D721Med (cell line): ENCODE measurements around the gene LTBP4.

Source experiments
- DNase-seq: peaks from one replicate; pipeline ENCODE4 v3.0.0; 2011; ENCODE audit warnings: low spot score; ENCODE audit not compliant: insufficient read length
- FAIRE-seq: peaks from 2 replicates; lab custom pipeline; 2011; peaks lifted over from hg19 to GRCh38; lab: Jason Lieb, UNC
- TF ChIP-seq, protein P1 (sequence below): IDR thresholded peaks from 2 replicates; pipeline ENCODE4 v1.5.1; 2012; ENCODE audit warnings: mild to moderate bottlenecking, control low read depth; ENCODE audit not compliant: insufficient read depth; ENCODE audit errors: missing control alignments

Gene LTBP4

GRCh38 chr19:40601134-40601974, at the start of gene LTBP4:
Gene LTBP4 (plus strand): TSS chr19:40601369. CDS start chr19:40601388, 19 bp downstream.
- DNase-seq: no peak

GRCh38 chr19:40552848-40553247, 48.3 kb upstream of the LTBP4 start:
- DNase-seq (no peak), FAIRE-seq (no peak)
- TF ChIP-seq, protein P1, sequence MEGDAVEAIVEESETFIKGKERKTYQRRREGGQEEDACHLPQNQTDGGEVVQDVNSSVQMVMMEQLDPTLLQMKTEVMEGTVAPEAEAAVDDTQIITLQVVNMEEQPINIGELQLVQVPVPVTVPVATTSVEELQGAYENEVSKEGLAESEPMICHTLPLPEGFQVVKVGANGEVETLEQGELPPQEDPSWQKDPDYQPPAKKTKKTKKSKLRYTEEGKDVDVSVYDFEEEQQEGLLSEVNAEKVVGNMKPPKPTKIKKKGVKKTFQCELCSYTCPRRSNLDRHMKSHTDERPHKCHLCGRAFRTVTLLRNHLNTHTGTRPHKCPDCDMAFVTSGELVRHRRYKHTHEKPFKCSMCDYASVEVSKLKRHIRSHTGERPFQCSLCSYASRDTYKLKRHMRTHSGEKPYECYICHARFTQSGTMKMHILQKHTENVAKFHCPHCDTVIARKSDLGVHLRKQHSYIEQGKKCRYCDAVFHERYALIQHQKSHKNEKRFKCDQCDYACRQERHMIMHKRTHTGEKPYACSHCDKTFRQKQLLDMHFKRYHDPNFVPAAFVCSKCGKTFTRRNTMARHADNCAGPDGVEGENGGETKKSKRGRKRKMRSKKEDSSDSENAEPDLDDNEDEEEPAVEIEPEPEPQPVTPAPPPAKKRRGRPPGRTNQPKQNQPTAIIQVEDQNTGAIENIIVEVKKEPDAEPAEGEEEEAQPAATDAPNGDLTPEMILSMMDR: no peak

More at GRCh38 chr19:40601134-40601974, at the start of gene LTBP4:
- TF ChIP-seq, protein P1: peak; percentile 22
- FAIRE-seq: no peak

DNA sequence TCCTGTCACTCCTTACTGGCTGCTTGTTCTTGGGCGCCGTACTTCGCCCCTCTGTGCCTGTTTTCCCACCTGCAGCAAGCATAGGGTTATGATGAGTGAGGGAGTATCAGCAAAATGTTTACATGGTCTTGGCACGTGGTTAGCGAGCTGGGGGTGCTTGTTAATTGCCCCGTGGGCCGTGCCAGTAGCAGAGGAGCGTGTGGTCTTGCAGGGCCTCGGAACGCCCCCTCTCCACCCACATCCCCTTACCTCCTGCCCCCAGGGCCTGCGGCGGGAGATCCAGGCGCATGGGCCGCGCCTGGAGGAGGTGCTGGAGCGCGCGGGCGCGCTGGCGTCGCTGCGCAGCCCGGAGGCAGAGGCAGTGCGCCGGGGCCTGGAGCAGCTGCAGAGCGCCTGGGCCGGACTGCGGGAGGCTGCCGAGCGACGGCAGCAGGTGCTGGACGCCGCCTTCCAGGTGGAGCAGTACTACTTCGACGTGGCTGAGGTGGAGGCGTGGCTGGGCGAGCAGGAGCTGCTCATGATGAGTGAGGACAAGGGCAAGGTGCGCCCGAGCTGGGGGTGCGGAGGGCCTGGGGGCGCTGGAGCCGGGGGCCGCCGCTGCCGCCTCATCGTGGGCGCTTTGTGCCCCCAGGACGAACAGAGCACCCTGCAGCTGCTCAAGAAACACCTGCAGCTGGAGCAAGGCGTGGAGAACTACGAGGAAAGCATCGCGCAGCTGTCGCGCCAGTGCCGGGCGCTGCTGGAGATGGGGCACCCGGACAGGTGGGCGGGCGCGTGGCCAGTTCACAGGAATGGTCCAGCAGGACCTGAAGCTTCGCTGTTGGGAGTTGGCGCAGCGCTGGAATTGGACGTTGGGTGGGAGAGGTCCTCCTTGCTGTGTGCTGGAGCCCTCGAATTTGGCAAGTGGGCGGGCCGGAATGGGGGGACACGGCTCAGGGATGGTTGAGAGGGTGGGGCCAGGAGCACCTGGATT, 47.0 kb upstream of the LTBP4 start:
- no peak for FAIRE-seq
- TF ChIP-seq, protein P1: no peak
- peak; percentile 1 for DNase-seq

- FAIRE-seq: no peak
- DNase-seq: no peak
- TF ChIP-seq, protein P1: no peak
Observed at GRCh38 chr19:40555978-40556689, 45.0 kb upstream of the LTBP4 start.

DNA sequence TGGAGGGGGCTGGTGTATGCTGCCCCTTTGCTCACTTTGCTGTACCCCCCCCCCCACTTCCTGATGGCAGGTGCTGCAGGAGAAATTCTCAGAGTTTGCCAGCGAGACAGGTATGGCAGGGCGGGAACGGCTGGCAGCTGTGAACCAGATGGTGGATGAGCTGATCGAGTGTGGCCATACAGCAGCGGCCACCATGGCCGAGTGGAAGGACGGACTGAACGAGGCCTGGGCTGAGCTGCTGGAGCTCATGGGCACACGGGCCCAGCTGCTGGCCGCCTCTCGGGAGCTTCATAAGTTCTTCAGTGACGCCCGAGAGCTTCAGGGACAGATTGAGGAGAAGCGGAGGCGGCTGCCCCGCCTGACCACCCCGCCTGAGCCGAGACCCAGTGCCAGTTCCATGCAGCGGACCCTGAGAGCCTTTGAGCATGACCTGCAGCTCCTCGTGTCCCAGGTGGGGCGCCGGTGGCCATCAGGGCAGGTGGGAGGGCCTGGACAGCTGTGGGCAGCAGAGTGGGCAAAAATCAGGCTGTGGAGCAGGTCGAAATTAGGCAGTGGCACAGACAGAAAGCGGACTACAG, 44.1 kb upstream of the LTBP4 start:
- DNase-seq (no peak), FAIRE-seq (no peak)
- TF ChIP-seq, protein P1: no peak

GRCh38 chr19:40559394-40559793, 41.8 kb upstream of the LTBP4 start:
- no peak for FAIRE-seq
- DNase-seq: no peak
- TF ChIP-seq, protein P1: no peak
